GM18907 (cell line): Measurements from ENCODE around the gene ANKRD34A.

Experiments
- ATAC-seq: cut with Tn5 transposase; IDR thresholded peaks from one replicate; pipeline ENCODE4 v1.9.1; 2021; ENCODE audit warnings: mild to moderate bottlenecking, moderate library complexity; ENCODE audit not compliant: unreplicated experiment

Gene ANKRD34A

DNA sequence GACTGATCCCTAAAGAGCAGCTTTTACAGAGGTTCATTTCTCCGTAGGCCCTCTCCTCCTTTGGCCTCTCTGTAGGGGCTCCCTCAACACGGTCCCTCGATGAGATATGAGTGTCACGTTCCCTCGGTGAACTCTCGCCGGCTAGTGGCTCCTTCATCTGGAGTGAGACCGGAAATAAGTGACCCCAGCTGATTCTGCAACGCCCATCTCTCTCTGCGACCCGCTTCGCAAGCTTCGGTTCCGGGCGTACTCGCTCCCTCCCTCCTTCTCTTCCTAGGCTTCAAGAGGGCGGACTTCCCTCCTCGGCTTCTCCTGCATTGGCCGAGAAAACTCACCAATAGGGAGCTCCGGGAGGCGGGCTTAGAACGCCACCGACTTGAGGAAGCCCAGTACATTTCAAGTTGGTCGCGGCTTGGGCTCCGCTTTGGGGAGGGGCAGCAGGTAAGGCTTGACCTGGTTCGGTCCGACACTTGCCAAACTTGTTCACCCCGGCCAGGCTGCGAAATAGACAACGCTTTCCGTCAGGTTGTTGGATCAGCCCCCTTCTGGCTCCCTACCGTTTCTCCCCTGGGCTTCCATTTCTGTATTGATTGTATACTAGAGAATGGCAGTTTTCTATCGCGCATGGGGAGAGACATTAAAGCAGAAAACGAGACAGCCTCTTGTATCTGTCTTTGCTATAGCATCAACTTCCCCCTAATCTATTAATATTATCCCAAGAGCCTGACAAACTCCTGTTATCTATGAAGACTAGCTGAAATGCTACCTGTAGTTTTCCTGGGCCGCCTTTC lies at the start of gene ANKRD34A, which contains the start of gene POLR3GL:
ANKRD34A (minus strand) TSS at position 248 of the 791 bp plus-strand sequence. CDS start 2,816 bp downstream, outside the sequence.
POLR3GL (plus strand) TSS at position 363 of the 791 bp plus-strand sequence. CDS start 10,176 bp downstream, outside the sequence.
- peak; percentile 90 for ATAC-seq

DNA sequence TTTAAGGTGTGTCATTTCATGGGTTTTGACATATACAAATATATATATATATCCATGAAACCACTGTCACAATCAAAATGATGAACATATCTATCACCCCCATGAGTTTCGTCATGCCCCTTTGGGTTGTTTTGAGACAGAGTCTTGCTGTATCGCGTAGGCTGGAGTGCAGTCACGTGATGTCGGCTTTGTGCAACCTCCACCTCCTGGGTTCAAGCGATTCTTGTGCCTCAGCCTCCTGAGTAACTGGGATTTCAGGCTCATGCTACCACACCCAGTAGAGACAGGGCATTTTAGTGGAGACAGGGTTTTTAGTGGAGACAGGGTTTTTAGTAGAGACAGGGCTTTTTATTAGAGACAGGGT lies 49.2 kb upstream of the ANKRD34A start:
- ATAC-seq, result no peak

DNA sequence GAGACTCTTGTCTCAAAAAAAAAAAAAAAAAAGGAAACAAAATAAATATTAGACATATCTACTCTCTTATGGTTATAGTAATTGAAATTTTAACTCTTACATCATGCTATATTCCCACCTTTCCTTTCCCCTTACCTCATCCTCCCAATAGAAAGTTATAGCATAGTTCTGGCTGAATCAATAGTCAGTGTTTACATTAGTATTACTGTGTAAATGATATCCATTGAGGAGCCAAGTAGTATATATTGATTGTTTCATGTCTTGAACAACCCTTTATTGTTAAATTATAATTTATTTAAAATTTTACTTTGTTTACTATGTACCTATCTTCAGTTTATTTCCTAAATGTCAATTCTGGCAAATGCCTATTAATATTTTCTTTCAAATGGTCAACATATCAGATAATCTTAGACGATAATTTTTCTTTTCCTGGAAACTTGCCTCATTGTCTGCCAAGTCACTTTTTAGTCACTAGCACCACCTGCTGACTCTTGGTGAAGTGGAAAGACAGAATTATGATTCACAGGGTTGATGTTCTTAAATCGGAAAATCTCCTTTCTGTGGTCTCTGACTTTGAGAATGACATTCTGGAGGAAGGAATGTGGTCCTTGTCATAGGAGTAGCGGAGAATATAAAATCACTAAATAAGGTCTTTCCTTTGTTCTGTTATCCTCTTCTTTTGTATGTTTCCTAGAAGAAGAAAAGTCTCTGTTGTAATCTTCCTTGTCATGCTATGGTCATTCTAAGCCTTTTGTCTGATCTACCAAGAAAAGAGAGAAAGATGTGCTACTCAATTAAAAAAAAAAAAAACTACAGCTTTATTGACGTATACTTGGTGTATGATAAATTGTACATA lies 48.6 kb upstream of the ANKRD34A start:
- no peak for ATAC-seq

DNA sequence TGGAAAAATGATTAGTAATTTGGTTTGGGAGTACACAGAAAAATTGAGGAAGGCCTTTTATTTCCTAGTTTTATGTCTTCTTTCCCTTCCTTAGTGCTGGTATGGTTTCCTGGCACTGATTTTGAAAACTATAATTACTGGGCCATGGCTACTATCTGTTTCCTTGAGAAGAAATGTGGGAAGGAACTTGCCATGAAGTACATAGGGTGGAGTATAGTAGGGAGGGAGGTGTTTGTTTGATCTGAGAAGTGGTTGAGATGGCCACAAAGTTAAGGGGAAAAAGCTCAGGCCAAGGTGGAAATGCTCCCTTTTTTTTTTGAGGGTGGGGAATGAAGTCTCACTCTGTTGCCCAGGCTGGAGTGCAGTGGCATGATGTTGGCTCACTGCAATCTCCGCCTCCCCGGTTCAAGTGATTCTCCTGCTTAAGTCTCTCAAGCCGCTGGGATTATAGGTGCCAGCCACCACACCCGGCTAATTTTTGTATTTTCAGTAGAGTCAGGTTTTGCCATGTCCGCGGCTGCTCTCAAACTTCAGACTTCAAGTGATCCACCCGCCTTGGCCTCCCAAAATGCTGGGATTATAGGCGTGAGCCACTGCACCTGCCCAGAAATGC lies 45.9 kb upstream of the ANKRD34A start:
- ATAC-seq, result no peak

DNA sequence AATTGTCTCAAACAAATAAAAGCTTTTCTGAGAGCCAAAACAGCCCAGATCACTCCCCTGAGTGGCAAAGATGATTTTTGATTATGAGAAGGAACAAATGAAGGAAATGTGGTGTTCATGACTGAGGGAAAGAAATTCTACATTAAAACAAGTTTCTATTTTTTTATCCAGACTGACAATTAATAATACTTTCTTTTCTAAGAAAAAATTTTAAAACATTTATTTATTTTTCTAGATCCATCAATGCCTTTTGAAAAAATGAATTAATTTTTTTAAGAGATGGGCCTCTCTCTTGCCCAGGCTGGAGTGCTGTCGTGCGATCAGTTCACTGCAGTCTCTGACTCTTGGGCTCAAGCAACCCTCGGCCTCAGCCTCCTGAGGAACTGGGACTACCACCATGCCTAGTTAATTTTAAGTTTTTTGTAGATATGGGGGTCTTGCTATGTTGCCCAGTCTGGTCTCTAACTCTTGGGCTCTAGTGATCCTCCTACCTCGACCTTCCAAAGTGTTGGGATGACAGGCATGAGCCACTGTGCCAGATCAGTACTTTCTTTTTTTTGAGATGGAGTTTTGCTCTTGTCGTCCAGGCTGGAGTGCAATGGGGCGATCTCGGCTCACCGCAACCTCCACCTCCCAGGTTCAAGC lies 43.2 kb upstream of the ANKRD34A start:
- no peak for ATAC-seq

DNA sequence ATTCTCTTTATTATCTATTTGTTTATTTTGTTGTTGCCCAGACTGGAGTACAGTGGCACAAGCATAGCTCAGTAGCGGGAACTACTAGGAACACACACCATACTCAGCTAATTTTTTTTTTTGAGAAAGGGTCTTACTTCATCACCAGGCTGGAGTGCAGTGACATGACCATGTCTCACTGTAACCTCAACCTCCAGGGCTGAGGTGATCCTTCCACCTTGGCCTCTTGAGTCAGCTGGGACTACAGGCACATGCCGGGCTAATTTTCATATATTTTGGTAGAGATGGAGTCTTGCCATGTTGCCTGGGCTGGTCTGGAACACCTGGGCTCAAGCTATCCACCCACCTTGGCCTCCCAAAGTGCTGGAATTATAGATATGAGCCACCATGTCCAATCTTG lies 37.3 kb upstream of the ANKRD34A start:
- ATAC-seq, result no peak

DNA sequence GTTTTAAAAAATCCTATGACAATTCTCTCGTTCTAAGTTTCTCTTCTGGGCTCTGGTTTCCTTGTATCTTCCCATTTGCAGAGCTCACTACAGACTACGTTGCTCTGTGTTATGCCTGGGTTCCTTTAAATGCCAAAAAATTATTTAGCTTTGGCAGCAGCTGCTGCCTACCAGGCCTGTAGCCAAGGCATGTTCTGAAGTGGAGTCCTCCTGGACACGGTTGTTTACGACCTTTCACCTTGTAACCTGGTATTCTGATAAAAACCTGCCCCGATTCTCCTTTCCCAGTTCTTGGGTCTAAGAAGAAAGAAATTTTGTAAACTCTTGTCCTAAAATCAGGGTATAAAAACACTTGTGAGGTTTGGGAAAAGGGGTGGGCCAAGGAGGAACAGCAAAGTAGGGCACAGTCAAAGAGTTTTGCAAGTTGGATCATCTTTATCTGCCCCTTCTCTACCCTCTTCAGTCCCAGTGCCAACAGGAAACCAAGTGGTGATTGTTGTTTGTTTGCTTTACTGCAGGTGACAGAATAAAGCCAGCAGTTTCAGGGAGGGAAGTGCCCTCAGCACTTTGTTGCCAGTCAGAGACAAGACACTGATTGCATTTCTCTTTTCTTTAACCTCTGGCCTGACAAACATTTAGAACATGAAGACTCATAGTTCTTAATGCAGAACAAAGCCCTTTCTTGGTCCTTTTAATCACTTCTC lies 35.1 kb upstream of the ANKRD34A start:
- ATAC-seq, result no peak

DNA sequence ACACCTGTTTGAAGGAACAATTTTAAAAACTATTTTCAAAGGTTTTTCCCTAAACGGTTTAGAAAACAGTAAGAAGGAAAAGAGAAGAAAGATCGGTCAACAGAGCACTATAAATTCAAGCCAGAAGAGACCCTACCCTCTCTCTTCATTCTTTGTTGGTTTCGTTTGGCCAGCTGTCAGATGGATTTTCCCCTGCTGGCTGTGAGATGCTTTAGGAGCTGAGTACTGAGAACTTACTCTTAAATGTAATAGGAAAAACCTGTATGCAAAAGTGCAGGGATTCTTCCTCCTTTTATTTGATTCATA lies 33.3 kb upstream of the ANKRD34A start:
- no peak for ATAC-seq

DNA sequence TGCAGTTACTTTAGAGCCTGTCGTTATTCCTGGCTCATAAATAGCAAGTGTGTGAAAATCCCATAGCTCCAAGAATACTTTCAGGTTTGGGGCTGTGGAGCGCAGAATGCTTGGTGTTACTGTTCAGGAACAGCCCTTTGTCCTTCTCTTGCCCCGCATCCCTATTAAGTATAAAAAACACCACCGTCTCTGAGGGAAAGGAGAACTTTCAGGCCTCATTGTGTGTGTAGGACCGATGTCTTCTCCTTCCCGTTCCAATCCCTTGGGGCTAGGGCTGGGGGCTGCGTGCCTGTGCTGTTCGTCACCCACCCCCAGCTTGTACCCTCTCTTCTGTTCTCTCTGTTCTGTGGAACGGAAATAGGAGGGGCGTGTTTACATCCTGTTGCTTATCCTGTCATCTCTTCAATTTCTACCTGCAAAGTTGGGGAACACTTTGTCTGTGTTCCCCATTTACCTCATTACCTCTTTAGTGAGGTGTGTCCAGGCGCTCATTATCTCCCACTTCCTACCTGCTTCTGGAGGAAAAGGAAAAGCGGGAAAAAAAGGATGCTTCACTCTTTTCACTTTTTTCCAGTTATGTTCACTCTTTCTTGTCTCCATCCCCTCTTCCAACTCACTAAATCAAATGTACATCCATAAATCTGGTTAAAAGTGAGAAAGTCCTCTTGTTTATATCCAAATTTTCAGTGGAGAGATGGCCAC lies 32.8 kb upstream of the ANKRD34A start:
- ATAC-seq, result peak; percentile 33

DNA sequence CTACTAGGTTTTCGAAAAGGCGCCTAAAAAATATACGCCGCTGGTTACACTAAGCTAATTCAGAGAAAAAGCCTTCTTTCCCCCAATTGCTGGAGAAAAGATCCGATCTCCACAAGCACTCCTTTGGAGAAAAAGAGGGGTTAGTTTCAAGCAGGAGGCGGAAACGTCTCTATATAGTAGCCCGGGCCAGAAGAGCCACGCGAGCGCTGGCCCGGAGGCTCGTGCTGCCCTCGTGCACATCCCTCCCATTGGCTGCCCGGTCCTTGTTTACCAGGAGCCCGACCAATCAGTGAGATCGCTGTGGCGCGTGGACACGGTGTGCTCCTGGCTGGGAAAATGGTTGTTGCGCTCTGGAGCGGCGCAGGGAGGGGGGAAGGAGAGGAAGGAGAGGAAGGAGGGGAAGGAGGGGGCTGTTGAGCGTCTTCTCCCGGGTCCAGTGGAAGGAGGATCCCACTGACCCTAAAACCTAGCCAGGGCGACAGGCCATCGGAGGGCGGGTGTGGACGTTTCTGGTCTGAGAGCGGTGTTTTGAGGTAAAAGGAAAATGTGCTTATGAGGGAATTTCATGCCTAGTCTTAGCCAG lies 32.1 kb upstream of the ANKRD34A start, which contains the start of gene TXNIP:
TXNIP (minus strand) TSS at position 147 of the 583 bp plus-strand sequence. CDS start 313 bp downstream, outside the sequence.
- ATAC-seq, result peak; percentile 89

DNA sequence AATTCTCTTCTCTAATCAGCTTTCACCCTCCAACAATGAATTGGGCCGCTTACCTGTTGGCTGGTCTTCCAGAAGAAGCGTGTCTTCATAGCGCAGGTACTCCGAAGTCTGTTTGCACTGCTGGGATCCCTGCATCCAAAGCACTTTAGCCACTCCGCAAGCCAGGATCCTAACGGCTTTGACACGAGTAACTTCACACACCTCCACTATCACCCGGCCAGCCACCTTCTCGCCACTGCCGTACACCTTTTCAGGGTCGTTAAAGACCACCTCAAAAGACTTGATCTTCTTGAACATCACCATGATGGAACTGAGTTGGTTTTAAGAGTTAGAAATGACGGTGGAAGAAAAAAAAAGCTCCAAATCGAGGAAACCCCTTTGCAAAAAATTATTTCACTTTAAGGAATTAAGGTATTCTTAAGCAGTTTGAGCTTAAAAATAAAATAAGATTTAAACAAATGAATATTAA lies 31.6 kb upstream of the ANKRD34A start:
- ATAC-seq, result no peak

DNA sequence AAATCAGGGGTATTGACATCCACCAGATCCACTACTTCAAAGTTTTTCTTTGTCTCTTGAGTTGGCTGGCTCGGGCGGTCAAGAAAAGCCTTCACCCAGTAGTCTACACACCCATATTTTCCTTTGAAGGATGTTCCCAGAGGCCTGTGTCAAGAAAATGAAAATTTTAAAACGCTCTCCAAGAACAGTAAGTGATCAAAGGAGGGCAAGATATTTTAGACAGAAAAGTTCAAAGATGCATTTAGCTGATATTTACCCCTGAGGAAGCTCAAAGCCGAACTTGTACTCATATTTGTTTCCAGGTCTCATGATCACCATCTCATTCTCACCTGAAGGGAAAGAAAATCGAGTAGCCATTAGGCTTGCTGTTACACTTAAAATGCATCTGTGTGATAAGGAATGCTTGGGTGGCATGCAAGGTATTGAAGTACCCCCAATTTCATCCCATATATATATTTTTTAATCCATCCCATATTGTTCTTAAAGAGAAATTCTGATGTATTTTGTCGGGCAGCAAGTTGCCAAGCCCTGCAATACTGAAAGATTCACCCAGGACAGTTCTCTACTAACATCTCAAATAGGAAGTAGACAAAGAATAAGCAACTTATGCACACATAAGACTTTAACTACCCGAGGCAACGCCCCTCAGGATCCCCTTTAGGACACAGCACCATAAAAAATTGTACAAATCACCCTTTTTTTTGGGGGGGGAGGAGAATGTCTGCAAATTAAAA lies 30.9 kb upstream of the ANKRD34A start:
- no peak for ATAC-seq

DNA sequence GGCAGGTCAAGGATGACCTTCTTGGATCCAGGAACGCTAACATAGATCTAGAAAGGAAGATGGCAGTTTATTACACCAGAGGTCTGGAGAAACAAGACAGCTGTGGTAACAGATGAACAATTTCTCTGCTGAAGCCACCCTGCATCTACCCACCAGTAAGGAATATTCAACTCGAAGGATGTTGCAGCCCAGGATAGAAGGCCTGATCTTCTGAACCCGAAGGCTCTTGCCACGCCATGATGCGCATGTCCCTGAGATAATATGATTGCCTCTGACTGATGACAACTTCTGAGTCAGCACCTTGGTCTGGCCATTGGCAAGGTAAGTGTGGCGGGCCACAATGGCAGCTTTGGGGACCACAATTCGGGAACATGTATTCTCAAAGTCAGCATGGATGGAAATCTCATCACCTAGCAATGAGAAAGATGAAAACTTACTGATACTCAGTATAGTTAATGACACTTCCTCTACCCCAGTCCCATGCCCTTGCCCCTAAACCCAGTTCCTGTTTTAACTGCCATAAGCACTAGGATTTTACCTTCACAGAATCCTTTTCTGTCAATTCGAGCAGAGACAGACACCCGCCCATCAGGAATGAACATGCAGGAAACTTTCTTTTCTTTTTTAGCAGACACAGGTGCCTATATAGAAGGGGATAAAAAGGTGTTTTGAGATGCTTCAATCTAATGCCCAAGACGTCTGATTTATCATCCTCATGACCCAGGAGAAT lies 30.2 kb upstream of the ANKRD34A start:
- ATAC-seq, result no peak

DNA sequence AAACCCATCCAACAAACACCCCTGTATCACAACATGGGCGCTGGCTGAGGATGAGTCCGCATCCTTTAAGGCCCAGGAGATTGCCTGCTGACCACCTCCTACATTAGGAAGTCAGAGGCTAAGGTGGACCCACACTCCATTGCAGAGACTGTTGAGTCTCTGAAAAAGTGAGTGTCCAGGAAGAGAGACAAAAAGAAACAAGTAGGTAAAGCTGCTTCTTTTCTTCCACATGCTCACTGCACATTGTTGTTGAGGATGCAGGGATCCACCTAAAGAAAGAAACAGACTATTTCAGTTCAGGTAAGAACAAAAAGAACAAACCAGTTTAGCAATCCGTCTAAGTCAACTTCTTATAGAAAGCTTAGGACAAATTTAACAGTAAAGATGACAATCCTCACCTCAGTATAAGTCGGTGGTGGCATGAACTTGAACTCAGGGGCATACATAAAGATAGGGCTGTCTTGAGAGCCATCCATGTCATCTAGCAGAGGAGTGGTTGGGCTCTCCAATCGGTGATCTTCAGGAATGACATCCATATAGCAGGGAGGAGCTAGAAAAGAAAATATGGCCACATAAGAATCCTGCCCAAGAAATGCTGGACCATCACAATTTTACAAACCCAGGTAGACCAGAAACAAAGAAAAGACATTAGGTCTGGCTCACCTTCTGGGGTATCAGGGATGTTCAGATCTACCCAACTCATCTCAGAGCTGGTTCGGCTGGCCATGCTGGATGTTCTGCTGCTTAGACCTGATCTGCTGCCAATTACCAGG lies 29.4 kb upstream of the ANKRD34A start:
- ATAC-seq, result no peak

DNA sequence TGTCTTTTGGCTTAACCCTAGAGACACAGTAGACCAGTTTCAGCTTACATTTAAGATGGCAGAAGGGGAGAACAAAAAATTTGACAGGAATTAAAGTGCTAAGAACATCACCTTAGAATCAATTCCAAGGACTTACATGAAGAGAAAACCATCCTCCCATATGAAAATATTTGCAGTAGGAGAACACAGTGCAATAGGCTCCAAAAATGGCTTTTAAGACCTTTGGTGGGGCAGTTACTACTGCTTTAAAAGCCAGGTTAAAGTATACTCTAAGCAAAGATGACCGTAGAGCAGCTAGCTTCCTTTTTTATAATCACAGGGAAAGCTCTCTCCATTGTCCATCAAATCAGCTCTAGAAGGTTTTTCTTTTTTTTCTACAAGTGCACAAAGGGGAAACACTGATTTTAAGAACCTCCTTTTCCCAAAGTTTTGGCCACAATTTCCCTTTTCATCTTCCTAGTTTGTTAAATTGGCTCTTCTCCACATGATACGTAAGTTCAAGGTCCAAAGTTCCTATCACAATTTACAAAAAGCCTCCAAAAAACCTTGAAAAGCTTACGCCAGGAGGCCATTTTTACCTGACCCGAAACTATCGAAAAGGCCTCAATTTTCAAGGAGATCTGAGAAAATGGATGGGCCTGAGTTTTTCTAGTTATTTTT lies 28.7 kb upstream of the ANKRD34A start:
- no peak for ATAC-seq

DNA sequence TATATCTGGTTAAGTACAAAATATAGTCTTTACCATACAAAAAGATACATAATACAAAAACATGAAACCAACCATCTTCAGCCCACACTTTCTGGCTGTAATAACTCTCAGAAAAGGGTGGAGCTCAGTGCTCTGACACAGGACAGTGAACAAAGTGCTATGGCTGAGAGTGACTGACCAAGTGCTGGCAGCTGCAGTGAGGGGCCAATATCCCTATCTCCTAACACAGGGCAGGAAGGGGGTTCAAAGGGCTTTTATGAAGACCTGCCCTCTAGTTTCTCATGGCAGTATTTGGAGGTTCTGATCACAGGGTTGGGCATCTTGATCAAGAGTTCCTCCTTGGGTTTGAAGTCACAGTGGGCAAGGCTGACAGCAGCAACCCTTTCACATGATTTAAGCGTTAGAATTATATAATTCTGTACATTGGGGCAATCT lies 28.1 kb upstream of the ANKRD34A start:
- no peak for ATAC-seq
